ENCODE measurements around the gene STUM. TPM values are rescaled to one million over a fixed set of nuclear protein-coding genes. Genes with fewer than 3 reads are reported as not detected.

The STUM gene
- total RNA-seq, 1 experiment from 2014 or later: not detected

DNA sequence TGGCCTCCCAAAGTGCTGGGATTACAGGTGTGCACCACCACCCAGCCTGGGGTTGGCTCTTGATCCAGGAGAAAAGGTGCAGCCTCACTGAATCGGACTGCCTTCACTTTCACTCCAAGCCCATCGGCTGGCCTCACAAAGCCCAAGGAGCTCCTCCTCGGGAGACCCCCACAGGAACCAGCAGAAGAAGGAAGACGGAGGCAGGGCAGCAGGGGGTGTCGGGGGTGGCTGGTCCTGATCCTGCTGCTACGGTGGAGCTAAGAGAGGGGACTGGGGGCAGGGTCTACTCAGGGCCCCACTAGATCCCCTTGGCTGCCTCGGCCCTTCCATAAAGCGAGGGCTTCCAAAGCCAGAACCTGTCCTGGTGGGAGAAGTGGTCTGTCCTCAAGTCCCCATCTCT lies 93.9 kb downstream of the STUM start:
- Histone ChIP-seq H3K4me3 (no peak overlapping the region), H3K27me3 (no peaks in the 10 kb centered on the region), H3K36me3 (peaks cover 10% of the 10 kb centered on the region), H3K9me3 (no peaks in the 10 kb centered on the region)
- no peak for DNase-seq

DNA sequence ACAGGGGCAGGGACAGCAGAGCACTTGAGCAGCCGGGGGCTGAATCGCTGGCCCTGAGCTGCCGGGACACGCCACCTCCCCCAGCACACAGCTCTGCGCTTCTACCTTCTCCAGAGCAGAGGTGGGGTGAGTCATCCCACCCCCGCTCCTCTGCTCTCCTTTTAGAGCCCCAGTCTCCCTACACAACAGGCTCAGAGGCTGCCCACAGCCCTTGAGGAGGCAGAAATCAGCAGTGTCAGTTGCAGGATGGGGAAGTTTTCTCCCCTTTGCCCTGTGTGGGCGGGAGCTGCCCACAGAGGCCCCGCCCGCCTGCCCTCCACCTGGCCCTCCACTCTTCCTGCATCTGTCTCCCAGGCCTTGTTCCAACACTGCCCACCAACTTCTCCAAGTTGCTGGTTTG lies 94.6 kb downstream of the STUM start:
- Histone ChIP-seq H3K36me3 (peaks cover 10% of the 10 kb centered on the region), H3K4me3 (no peak overlapping the region), H3K9me3 (no peaks in the 10 kb centered on the region), H3K27me3 (no peaks in the 10 kb centered on the region)
- peak; percentile 38 for DNase-seq

DNA sequence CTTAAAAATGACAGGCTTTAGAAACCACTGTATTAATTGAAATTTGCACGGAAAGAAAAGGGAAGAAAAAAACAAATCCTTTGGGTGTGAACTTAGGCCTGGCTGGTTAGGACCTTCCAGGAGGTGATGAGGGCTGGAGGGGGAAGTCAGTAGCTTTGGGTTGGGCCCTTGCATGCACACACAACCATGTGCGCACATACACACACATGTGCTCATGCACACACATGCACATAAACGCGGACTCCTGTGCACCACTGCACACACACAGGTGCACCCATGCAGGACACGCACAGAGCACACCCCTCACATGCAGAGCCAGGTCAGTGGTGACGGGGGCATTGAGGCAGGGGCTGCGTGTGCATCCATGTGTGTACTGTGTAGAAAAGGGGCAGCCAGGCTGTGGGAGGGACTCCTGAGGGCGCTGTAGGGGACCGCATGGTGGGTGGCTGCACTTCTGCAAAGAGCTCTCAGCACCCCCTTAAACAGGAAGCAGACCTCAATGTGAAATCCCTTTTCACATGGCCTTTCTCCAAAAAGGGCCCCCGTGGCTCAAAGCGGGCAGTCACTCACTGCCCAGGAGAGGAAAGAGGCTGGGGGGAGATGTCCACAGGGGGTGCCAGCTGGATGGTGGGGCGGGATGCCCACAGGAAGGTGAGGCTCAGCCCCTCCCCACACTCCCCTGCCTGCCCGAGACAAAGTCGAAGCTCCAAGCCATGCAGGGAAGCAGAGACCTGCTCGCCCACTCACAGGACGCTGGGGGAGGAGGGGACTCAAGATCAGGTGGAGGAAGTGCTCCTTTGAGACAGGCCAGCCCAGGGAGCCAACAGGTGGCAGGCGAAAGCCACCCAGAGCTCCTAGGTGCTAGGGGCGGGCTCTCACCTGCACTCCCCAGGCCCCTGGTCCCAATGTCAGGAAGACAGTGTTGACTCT lies 95.3 kb downstream of the STUM start:
- H3K36me3 ChIP-seq: peaks cover 13% of the 10 kb centered on the region
- H3K4me3 ChIP-seq: no peak overlapping the region
- no peak for DNase-seq
- no peaks in the 10 kb centered on the region for H3K27me3 ChIP-seq
- H3K9me3 ChIP-seq: no peaks in the 10 kb centered on the region

DNA sequence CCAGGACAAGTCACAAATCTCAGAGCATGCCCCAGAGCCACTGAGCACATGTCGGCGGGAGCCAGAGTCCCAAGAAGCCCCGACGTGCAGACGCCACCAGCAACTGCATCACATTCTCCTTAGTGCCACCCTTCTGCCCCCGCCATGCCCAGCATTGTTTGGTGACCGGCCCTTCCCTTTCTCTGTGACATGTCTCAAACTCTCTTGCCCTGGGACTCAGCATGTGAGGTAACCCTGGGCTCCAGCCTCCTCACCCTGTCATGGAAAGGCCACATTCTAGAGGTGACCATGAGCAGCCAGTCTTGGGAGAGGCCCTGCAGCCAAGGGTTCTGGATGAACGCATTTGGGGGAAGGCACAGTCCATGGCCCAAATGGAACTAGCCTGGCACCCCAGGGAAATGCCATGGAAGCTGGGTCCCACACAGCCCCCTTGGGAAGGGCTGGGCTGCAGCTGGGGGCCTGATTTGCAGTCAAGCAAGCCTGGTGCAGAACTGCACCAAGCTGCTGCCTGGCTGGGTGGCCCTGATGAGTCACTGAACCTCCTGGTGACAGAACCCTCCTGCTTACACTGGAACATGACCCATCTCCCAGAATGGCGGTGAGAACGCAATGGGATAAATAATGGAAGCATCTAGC lies 96.1 kb downstream of the STUM start:
- Histone ChIP-seq H3K9me3 (no peaks in the 10 kb centered on the region), H3K27me3 (no peaks in the 10 kb centered on the region), H3K36me3 (peaks cover 13% of the 10 kb centered on the region), H3K4me3 (no peak overlapping the region)
- no peak for DNase-seq

- peaks cover 13% of the 10 kb centered on the region for H3K36me3 ChIP-seq
- no peaks in the 10 kb centered on the region for H3K9me3 ChIP-seq
- no peak overlapping the region for H3K4me3 ChIP-seq
- H3K27me3 ChIP-seq: no peaks in the 10 kb centered on the region
- no peak for DNase-seq
Observed at GRCh38 chr1:226645279-226645976, 96.9 kb downstream of the STUM start.

DNA sequence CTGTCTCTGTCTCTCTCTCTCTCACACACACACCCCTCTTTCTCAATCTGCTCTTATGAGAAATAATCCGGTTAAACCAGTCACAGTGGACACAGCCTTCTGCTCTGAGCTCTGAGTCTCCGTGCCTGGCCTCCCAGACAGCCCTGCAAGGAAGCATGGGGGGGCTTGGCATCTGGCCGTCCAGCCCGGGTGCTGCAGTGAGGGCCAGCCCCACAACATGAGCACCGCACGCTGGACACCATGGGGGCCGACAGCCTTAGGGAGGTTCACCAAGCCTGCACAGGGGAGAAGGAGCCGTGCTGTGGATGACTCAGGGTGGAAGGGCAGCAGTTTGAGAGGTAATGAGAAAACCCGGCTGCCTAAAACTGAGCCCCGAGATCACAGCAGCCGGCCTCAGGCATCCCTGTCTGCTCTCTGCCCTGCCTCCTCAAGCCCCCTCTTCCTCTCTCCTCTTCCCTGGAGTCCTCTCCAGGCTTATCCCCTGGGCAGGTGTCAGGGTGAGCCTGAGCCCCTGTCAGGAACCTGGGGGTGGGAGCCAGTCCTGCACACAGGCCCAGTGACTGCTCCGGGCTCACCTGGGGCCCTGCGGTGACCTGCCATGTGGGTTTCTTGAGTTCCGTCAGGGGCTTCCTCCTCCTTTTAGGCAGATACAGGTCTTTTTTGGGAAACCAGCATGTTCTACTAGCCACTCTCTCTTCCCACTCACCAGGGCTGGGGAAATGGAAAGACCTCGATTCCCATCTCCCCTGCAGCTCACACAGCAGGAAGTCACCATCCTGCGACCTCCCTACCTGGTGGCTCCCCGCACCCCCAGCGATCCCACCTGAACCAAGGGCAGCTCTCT lies 97.7 kb downstream of the STUM start:
- H3K27me3 ChIP-seq: no peaks in the 10 kb centered on the region
- peaks cover 13% of the 10 kb centered on the region for H3K36me3 ChIP-seq
- no peak for DNase-seq
- H3K9me3 ChIP-seq: no peaks in the 10 kb centered on the region
- H3K4me3 ChIP-seq: no peak overlapping the region

DNA sequence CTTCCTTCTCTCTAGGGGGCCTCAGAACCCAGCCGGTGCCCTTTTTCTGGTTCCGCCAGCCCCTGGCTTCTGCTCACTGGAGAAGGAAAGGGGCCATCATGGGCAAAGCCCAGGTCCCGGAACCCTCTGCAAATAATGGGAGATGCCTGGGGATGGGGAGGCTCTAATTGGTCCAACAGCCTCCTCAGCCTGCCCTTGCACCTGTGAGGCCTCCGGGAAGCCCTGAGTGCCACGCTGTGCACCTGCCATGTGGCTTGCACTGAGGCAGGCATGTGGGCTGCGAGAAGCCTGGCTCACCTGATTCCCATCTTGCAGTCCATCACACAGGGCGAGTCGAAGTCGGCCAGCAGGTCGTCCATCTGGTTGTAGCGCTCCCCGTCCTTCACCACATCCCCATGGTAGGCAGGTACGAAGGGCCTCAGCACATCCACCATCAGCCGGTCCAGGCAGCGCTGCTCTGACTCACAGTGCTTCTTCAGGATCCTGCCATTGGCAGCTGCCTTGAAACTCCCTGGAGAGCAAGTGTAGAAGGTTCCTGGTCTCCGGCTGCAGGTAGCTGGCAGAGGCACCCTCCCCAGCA lies 98.4 kb downstream of the STUM start:
- DNase-seq: no peak
- Histone ChIP-seq H3K4me3 (no peak overlapping the region), H3K36me3 (peaks cover 13% of the 10 kb centered on the region), H3K9me3 (no peaks in the 10 kb centered on the region), H3K27me3 (no peaks in the 10 kb centered on the region)

- no peak for DNase-seq
Observed at GRCh38 chr1:226647719-226648118, 99.2 kb downstream of the STUM start.

DNA sequence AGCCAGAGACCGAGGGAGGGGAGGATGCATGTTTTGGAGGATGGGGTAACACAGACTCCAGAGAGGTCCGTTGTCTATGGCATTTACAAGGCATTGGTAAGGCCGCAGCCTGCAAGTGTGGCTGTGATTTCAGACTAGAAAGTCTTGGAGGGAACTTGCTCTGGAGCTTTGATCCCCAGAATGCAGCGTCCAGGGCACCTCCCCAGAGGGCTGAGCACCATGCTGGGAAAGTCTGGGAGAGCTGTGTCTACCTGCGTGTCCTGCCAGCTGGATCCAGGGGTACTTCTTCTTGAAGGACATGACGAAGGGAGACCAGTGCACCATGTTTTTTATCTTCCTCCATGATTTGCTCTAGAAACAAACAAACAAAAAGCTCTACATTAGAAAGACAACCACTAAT lies 99.9 kb downstream of the STUM start:
- Histone ChIP-seq H3K9me3 (no peaks in the 10 kb centered on the region), H3K27me3 (no peaks in the 10 kb centered on the region), H3K4me3 (no peak overlapping the region), H3K36me3 (peaks cover 13% of the 10 kb centered on the region)
- DNase-seq: no peak

More at GRCh38 chr1:226647719-226648118, 99.2 kb downstream of the STUM start:
- Histone ChIP-seq H3K36me3 (peaks cover 13% of the 10 kb centered on the region), H3K27me3 (no peaks in the 10 kb centered on the region), H3K9me3 (no peaks in the 10 kb centered on the region), H3K4me3 (no peak overlapping the region)

GRCh38 chr1:226649244-226649643 lies 100.7 kb downstream of the STUM start:
- Histone ChIP-seq H3K36me3 (peaks cover 13% of the 10 kb centered on the region), H3K4me3 (no peak overlapping the region), H3K9me3 (no peaks in the 10 kb centered on the region), H3K27me3 (no peaks in the 10 kb centered on the region)
- DNase-seq: no peak

DNA sequence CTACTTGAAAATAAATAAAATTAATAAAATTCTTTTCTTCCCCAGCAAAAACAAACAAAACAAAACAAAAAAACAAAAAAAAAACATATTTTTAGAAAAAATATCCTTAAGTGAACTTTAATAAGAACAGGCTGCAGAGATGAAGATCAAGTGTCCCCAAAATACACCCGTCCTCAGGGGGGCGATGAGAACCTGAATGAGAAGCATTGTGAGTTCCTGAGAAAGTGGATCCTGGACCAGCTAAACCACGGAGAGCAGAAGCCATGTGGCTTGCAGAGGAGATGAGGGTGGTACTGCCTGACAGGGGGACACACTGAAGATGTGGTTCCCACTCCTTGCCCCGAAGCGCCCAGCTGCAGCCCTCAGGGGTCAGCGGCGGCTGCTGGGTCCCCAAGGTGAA lies 101.2 kb downstream of the STUM start:
- DNase-seq: peak; percentile 52
- H3K36me3 ChIP-seq: peaks cover 13% of the 10 kb centered on the region
- H3K9me3 ChIP-seq: no peaks in the 10 kb centered on the region
- H3K4me3 ChIP-seq: no peak overlapping the region
- H3K27me3 ChIP-seq: no peaks in the 10 kb centered on the region

DNA sequence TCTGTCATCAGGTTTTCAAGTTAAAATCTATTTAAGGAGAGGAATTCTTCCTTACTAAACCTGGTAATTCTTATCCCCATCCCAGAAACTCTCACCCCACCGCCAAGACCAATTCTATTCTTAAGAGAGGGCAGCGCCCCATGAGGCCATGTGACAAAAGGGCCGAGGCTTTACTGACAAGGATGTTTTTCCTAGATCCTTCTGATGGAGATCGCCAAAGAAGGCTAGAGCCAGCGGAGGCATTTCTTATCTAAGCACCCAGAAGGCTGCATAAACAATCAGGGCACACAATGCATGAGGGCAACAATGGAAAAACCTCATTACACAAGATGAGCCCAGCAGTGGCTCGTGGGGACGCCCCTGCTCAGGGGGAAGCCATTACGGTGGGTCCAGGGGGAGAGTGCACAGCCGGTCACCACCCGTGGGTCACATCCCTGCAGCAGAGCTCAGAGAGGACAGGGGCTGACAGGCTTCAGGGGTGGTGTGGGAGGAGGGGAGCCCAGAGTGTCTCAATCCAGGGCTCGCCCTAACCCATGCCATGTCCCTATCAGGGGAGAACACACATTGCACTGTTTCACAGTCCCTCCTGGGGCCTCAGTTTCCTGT lies 101.8 kb downstream of the STUM start:
- no peaks in the 10 kb centered on the region for H3K27me3 ChIP-seq
- peaks cover 9% of the 10 kb centered on the region for H3K36me3 ChIP-seq
- no peak for DNase-seq
- H3K9me3 ChIP-seq: no peaks in the 10 kb centered on the region
- H3K4me3 ChIP-seq: no peak overlapping the region

- DNase-seq: no peak
- Histone ChIP-seq H3K4me3 (no peak overlapping the region), H3K36me3 (peaks cover 8% of the 10 kb centered on the region), H3K9me3 (no peaks in the 10 kb centered on the region), H3K27me3 (no peaks in the 10 kb centered on the region)
Observed at GRCh38 chr1:226651041-226651731, 102.6 kb downstream of the STUM start.

GRCh38 chr1:226651732-226652105 lies 103.2 kb downstream of the STUM start:
- DNase-seq: no peak
- peaks cover 8% of the 10 kb centered on the region for H3K36me3 ChIP-seq
- H3K9me3 ChIP-seq: no peaks in the 10 kb centered on the region
- H3K27me3 ChIP-seq: no peaks in the 10 kb centered on the region
- H3K4me3 ChIP-seq: no peak overlapping the region

- DNase-seq: no peak
- peaks cover 3% of the 10 kb centered on the region for H3K36me3 ChIP-seq
- no peak overlapping the region for H3K4me3 ChIP-seq
- no peaks in the 10 kb centered on the region for H3K27me3 ChIP-seq
- no peaks in the 10 kb centered on the region for H3K9me3 ChIP-seq
Observed at GRCh38 chr1:226652613-226653012, 104.0 kb downstream of the STUM start.
